NB4 (cell line): ENCODE data around the gene PIPOX.
"Not testable (repeated sequence)": the region's sequence is repeated elsewhere in the genome, so short reads cannot be mapped to it uniquely, and the experiment has no call there.

Experiments used
- DNase-seq: peaks from one replicate; pipeline ENCODE4 v3.0.0; 2010; ENCODE audit warnings: low read depth
- H3K4me3 ChIP-seq: one replicate; pipeline ENCODE4 v1.5.1; 2011; ENCODE audit warnings: mild to moderate bottlenecking, low read depth, low read length, moderate library complexity
- CTCF ChIP-seq: IDR thresholded peaks from one replicate; pipeline ENCODE4 v1.5.1; 2012; ENCODE audit warnings: low read depth, low read length
- MAX ChIP-seq: IDR thresholded peaks from 2 replicates; pipeline ENCODE4 v1.6.1; 2011; ENCODE audit warnings: low read depth, low read length
- MYC ChIP-seq: IDR thresholded peaks from 2 replicates; pipeline ENCODE4 v1.6.1; 2011; ENCODE audit warnings: low read depth, low read length
- POLR2A ChIP-seq: IDR thresholded peaks from 2 replicates; pipeline ENCODE4 v1.6.1; 2011; ENCODE audit warnings: mild to moderate bottlenecking; ENCODE audit not compliant: insufficient read length; ENCODE audit errors: extremely low read depth

The PIPOX gene

DNA sequence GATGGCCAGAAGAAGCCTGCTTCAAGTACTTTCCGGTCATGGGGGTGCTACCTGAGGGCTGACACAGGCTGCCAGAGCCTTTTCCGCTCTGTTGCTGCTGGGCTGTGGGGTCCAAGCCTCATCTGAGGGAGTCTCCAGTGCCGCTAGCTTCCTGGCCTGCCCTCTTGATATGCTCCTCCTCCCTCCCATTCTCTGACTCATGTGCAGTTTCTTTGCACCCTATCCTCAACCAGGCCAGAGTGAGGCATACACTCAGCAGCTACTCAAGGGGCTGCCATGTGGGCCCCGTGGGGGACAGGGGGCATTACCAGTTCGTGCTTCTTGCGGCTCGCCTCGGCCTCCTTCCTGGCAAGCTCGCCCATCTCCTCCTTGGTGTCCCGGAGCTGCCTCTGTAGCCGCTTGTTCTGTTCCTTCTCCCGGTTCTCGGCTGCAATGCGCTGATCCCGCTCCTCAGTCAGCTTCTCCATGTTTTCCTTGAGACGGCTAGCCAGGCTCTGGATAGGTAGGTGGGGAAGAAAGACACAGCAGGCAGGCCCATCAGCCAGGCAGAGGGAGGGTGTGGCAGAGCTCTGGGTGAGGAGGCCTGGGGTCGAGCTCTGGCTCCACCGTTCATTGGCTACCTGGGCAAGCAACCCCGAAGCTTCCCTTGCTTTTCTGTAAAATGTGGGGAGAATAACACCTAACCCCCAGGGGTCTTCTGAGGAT lies 43.8 kb downstream of the PIPOX start:
- TF ChIP-seq MYC (no peak), POLR2A (no peak), MAX (no peak), CTCF (no peak)
- no peak overlapping the region for H3K4me3 ChIP-seq
- DNase-seq, result no peak

GRCh38 chr17:29088782-29089181 lies 45.8 kb downstream of the PIPOX start:
- not testable (repeated sequence) for H3K4me3 ChIP-seq, DNase-seq

DNA sequence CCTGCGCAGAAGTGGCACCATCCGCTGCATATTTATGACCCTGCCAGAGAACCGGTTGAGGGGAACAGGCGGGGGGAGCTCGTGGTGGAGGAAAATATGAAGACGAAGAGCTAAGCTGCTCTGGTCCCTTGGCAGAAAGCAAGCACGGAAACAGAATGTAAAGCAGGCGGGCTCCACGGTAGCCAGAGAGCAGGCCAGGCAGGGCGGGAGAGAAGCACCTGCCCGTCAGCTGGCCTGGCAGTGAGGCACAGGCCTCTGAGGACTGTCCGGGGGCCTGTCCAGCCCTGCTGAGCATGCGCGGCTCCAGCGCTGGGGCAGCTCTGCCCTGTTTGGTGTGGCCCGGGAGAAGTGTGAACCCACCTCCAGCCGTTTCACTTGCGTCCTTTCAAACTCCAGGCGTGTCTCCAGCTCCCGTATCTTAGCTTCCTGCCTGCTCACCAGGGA lies 46.7 kb downstream of the PIPOX start:
- TF ChIP-seq MYC, result no peak
- no peak for TF ChIP-seq MAX
- no peak for TF ChIP-seq CTCF
- TF ChIP-seq POLR2A, result no peak
- H3K4me3 ChIP-seq, result no peak overlapping the region
- DNase-seq, result no peak

DNA sequence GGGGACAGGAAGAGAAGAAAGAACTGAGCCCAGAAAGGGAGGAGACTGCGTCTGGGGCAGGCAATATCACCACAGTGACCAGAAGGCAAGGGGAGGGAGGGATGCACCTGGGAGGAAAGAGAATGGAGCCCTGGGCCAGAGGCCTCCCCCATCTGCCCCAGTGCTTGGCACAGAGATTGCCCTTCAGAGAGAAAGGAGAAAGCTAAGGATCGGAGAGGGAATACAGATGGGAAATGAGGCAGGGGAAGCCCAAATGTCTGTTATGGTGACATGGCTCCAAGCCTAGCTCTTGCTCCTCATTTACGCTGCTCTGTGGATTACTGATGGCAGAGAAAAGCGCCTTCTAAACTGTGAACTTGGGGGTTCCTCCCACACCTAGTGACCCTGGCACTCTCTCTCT lies 47.2 kb downstream of the PIPOX start:
- no peak for DNase-seq
- no peak overlapping the region for H3K4me3 ChIP-seq
- TF ChIP-seq POLR2A (no peak), CTCF (no peak), MAX (no peak), MYC (no peak)

DNA sequence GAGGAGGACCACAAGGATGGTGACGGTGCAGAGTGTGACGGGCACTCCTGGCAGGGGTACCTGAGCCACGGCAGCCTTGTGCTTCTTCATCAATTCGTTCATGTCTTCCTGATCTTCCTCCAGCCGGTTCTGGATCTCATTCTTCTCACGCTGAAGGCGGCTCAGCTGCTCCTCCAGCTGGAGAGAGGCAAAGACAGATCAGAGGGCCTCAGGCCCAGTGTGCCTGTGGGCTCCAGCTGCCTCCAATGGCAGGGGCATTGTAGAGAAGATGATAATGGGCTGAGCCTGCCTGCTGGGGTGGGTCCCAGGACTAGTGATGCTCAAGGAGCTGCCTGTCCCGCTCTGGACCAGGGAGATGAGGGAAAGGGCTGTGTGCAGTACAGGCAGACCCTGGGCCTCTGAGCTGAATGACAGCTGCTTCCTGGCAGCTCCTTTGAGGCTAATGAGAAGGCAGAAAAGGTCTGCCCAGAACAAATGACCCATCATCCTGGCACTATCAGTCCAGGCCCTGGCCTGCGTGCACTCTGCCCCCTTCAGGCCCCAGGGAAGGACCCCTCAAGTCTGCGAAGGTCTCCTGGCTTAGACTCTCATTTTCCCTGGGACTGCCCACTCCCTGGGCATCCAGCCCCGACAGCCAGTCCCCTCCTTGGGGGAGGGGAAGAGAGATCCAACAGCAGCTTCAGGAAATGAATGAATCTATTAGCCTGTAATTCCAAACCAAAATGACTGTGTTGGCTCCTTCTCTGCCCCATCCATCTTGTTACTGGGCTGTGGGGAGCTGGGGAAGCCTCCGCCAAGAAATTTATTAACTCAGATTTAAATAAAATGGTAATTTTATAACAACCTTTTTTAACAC lies 48.0 kb downstream of the PIPOX start:
- TF ChIP-seq MAX, result no peak
- H3K4me3 ChIP-seq, result no peak overlapping the region
- no peak for DNase-seq

DNA sequence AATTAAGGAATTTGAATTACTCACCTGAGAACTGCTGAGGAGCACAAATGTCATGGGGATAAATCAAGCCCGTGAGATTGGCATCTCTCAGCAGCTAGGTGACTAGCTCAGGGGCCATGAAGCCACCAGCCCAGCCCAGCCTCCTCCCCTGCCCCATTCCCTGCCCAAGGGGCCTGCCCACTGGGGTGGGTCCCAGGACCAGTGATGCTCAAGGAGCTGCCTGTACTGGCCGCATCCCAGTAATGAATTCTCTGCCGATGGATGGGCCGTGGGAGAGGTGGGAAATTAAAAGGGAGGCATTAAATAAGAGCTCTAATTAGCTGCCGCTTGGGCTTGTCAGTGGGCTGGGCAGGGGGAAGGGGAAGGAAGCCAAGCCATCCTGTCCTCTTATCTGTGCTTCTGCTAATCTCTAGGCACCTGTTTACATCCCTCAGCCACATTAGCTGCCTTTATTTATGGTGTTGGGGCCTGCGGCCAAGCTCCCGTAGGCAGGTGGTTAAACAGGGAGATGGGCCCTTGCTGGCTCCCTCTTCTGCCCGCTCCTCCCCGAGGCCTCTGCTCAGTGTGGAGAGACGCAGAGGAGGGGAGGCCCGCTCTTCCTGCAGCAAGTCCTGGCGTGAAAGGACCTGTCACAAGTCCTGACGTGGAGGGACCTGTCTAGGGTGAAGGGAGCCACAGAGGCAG lies 48.8 kb downstream of the PIPOX start:
- no peak for DNase-seq
- H3K4me3 ChIP-seq, result no peak overlapping the region
- no peak for TF ChIP-seq CTCF
- TF ChIP-seq MYC, result no peak
- no peak for TF ChIP-seq MAX
- no peak for TF ChIP-seq POLR2A
